ENCODE measurements around the gene HNRNPUL2.
"Not testable (repeated sequence)": the region's sequence is repeated elsewhere in the genome, so short reads cannot be mapped to it uniquely, and the experiment has no call there.

GRCh38 chr11:62703921-62704320 is 23.3 kb downstream of the HNRNPUL2 start:
- not testable (repeated sequence) for TF ChIP-seq CTCF (IDR thresholded peaks at IDR 0.05; ENCODE audit: low read length); EZH2 (IDR thresholded peaks at IDR 0.05; ENCODE audit: borderline replicate concordance, low read length)

All from OCI-LY1 (cell line).